BE2C (cell line): ENCODE measurements around the gene MMP15.
"Not testable (repeated sequence)": the region's sequence is repeated elsewhere in the genome, so short reads cannot be mapped to it uniquely, and the experiment has no call there.

ENCODE experiments used
- DNase-seq: peaks from one replicate; pipeline ENCODE4 v3.0.0-alpha.2; 2020
- H3K27me3 ChIP-seq: fragments of 250-450 bp; sonication (Bioruptor Pico); 2 replicates; pipeline ENCODE4 v1.5.1; 2020; ENCODE audit warnings: mild to moderate bottlenecking
- H3K36me3 ChIP-seq: fragments of 250-450 bp; sonication (Bioruptor Pico); 2 replicates; pipeline ENCODE4 v1.5.1; 2020; ENCODE audit warnings: mild to moderate bottlenecking
- H3K4me1 ChIP-seq: fragments of 250-450 bp; sonication (Bioruptor Pico); 2 replicates; pipeline ENCODE4 v1.5.1; 2020
- H3K4me3 ChIP-seq: 2 replicates; pipeline ENCODE4 v1.5.1; 2011; ENCODE audit warnings: low read depth, low read length
- H3K9me3 ChIP-seq: fragments of 250-450 bp; sonication (Bioruptor Pico); 2 replicates; pipeline ENCODE4 v1.5.1; 2020
- TF ChIP-seq, protein P1 (sequence below): IDR thresholded peaks from 2 replicates; pipeline ENCODE4 v1.5.1; 2012; ENCODE audit warnings: mild to moderate bottlenecking, low read depth, low read length

MMP15 gene

DNA sequence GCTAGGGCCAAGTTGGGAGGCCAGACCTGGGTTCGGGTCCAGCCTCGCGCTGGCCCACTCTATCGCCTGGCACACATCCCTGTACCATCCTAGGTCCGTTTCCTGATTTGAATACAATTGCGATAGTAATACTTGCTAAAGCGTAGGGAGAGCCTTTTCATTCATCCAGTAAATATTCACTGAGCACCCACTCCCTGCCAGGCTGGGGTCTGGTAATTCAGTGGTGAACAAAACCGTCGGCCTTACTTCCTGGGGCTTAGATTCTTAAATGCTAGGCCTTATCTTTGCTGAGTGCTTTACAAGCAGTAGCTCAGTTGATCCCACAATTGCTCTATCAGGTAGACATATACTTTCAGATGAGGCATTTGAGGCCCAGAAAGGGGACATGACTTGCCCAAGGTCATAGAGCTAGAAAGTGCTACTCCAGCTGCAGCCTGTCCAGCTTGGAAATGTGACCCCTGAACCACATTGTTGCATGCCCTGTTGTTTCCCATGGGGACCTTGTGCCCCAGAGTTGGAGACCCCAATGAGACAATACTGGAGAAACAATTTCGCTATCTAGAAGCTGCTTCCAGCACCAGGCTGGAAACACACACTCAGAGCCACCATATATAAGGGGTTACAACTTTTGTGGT, 23.7 kb upstream of the MMP15 start:
- Histone ChIP-seq H3K4me1 (no peaks in the 10 kb centered on the region; the same call in 1 of the 2 replicates), H3K4me3 (peak overlapping the region; percentile 75), H3K36me3 (0 out of 2 replicates have a peak, but pooled peaks cover 3% of the 10 kb centered on the region), H3K9me3 (no peaks in the 10 kb centered on the region), H3K27me3 (no peaks in the 10 kb centered on the region)
- no peak for DNase-seq
- TF ChIP-seq, protein P1, sequence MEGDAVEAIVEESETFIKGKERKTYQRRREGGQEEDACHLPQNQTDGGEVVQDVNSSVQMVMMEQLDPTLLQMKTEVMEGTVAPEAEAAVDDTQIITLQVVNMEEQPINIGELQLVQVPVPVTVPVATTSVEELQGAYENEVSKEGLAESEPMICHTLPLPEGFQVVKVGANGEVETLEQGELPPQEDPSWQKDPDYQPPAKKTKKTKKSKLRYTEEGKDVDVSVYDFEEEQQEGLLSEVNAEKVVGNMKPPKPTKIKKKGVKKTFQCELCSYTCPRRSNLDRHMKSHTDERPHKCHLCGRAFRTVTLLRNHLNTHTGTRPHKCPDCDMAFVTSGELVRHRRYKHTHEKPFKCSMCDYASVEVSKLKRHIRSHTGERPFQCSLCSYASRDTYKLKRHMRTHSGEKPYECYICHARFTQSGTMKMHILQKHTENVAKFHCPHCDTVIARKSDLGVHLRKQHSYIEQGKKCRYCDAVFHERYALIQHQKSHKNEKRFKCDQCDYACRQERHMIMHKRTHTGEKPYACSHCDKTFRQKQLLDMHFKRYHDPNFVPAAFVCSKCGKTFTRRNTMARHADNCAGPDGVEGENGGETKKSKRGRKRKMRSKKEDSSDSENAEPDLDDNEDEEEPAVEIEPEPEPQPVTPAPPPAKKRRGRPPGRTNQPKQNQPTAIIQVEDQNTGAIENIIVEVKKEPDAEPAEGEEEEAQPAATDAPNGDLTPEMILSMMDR = no peak

DNA sequence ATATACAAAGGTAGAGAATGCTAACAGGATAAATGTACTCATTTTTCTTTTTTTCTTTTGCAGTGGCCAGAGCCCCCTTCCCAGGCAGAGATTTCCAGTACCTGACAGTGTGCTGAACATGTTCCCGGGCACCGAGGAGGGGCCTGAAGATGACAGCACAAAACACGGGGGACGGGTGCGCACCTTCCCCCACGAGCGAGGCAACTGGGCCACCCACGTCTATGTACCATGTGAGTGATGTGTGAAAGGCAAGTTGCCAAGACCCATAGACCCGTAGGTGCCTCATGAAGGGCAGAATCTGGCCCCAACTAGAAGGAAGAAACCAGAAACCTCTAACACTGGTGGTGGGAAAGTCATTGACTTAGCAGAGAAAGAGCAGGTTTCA, 23.1 kb upstream of the MMP15 start:
- Histone ChIP-seq H3K36me3 (0 out of 2 replicates have a peak, but pooled peaks cover 3% of the 10 kb centered on the region), H3K4me1 (no peaks in the 10 kb centered on the region; the same call in 1 of the 2 replicates), H3K9me3 (no peaks in the 10 kb centered on the region), H3K4me3 (no peak overlapping the region), H3K27me3 (no peaks in the 10 kb centered on the region)
- TF ChIP-seq, protein P1 = no peak
- no peak for DNase-seq

DNA sequence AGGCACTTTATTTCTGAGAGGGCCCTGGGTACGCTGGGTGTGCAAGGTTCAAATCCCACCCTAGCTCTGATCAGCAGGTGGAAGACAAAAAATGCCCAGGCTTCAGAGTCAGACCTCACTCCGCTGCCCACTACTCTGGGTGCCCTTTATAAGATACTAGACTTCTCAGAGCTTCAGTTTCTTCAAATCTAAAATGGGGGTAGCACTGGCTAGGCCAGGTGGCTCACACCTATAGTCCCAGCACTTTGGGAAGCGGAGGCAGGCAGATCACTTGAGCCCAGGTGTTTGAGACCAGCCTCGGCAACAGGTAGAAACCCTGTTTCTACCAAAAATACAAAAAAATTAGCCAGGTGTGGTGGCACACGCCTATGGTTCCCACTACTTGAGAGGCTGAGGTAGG, 22.6 kb upstream of the MMP15 start:
- Histone ChIP-seq H3K36me3 (0 out of 2 replicates have a peak, but pooled peaks cover 3% of the 10 kb centered on the region), H3K4me1 (no peaks in the 10 kb centered on the region; the same call in 1 of the 2 replicates), H3K9me3 (no peaks in the 10 kb centered on the region), H3K27me3 (no peaks in the 10 kb centered on the region), H3K4me3 (no peak overlapping the region)
- DNase-seq = no peak
- TF ChIP-seq, protein P1 = no peak

DNA sequence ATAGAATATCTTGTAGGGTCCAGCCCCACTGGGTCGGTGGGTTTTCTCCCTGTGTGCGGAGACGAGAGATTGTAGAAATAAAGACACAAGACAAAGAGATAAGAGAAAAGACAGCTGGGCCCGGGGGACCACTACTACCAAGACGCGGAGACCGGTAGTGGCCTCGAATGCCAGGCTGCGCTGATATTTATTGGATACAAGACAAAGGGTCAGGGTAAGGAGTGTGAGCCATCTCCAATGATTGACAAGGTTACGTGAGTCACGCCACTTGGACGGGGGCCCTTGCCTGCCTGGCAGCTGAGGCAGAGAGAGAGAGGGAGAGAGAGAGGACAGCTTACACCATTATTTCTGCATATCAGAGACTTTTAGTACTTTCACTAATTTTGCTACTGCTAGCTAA, 20.8 kb upstream of the MMP15 start:
- H3K36me3 ChIP-seq, H3K4me3 ChIP-seq, DNase-seq, H3K9me3 ChIP-seq, H3K4me1 ChIP-seq, H3K27me3 ChIP-seq: not testable (repeated sequence)

DNA sequence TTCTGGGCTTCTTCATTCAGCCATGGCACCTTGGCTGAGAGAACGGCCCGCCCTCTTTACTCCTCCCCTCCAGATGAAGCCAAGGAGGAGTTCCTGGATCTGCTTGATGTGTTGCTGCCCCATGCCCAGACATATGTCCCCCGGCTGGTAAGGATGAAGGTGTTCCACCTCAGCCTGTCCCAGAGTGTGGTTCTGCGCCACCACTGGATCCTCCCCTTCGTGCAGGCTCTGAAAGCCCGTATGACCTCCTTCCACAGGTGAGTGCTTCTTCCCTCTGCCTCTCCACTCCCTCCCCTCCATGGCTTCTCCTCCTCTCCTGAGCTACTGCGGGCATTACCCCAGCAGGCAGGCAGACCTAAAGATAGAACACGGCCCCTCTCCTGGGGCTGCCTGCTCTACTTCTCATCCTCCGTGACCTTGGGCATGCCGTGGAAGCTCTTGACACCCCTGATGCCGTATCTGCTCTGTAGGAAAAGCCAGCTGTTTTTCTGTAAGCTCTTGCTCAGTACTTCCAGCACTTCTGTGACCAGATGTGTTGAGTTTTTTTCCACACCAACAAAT, 15.6 kb upstream of the MMP15 start:
- Histone ChIP-seq H3K4me1 (no peaks in the 10 kb centered on the region; the same call in none of the 2 replicates), H3K27me3 (no peaks in the 10 kb centered on the region), H3K36me3 (peaks cover 11% of the 10 kb centered on the region; the same call in 1 of the 2 replicates), H3K9me3 (no peaks in the 10 kb centered on the region), H3K4me3 (no peak overlapping the region)
- DNase-seq = no peak
- TF ChIP-seq, protein P1 = no peak

DNA sequence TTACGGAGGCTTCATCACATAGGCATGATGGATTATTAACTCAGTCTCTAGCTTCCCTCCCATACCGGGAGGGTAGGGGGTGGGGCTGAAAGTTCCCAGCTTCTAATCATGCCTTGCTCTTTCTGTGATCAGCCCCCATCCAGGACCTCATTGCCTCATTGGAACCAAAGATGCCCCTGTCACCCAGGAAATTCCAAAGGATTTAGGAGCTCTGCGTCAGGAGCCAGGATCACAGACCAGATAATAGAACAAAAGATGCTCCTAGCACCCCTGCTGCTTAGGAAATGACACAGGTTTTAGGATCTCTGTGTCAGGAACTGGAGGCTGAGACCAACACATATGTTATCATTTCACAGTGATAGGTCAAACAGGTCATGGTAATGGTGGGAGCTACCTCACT, 14.7 kb upstream of the MMP15 start:
- TF ChIP-seq, protein P1 = no peak
- Histone ChIP-seq H3K36me3 (peaks cover 11% of the 10 kb centered on the region; the same call in 1 of the 2 replicates), H3K4me1 (no peaks in the 10 kb centered on the region; the same call in 1 of the 2 replicates), H3K4me3 (no peak overlapping the region), H3K27me3 (no peaks in the 10 kb centered on the region), H3K9me3 (no peaks in the 10 kb centered on the region)
- DNase-seq = no peak
